ENCODE measurements around the gene MAP4K3.

The MAP4K3 gene

DNA sequence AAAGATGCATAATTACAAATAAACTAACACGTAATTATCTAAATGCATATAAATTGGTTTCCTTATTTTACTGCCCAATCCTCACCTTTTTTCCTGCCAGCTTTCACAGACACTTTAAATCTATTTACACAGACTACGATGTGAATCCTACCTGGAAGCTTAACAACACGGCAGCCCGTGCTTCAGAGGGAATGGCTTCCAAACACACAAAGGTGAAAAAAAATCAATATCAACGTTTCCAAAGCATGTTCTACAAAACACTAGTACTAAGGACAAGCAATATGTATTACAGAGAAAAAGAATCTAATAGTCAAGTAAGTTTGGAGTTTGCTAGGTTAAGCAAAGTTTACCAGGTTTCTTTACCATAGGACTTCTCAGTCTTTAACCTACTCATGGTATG lies 4.4 kb downstream of the MAP4K3 start:
- H3K27me3 Mint-ChIP-seq, result no peaks in the 10 kb centered on the region
- DNase-seq (no peak), ATAC-seq (no peak)
- H3K27ac Mint-ChIP-seq, result no peak overlapping the region
- H3K9me3 Mint-ChIP-seq, result no peaks in the 10 kb centered on the region
- no peaks in the 10 kb centered on the region for H3K36me3 Mint-ChIP-seq (ENCODE audit: low read depth)
- H3K4me3 Mint-ChIP-seq, result no peak overlapping the region
- H3K4me1 Mint-ChIP-seq, result peaks cover 55% of the 10 kb centered on the region

DNA sequence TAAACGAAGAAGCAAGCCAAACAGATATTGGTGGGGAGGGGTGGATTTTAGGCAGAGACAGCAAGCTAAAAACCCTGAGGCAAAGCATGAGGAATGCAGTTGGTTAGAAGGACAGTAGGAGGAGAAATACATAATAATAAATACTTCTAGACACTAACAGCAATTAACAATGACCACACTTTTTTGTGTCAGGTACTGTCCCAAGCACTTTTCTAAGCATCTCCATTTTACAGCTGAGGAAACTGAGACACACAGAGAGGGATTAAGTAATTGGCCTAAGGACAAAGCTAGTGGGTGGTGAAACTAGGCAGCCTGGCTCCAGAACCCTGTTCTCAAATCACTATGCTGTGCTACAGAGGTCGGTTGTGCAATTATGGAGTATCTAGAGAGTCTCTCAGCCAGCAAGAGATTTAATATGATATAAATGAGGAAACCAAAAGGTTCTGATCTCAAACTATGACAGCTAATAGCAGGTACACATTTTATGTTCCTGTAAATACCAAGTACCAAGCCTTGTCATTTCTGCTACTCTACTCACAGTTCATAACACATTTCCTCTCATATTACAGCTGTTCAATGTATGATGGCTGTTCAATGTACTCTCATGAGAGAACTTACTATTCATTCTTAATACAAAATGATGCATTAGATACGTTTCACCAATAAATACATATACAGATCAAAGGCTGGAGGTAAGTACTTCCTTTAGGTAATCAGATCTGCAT lies 5.3 kb downstream of the MAP4K3 start:
- Mint-ChIP-seq H3K36me3 (ENCODE audit: low read depth) (no peaks in the 10 kb centered on the region), H3K9me3 (no peaks in the 10 kb centered on the region), H3K27ac (no peak overlapping the region), H3K4me1 (peaks cover 62% of the 10 kb centered on the region), H3K4me3 (no peak overlapping the region), H3K27me3 (no peaks in the 10 kb centered on the region)
- ATAC-seq, result no peak
- DNase-seq, result no peak

GRCh38 chr2:39429746-39430145 lies 7.3 kb downstream of the MAP4K3 start:
- Mint-ChIP-seq H3K4me1 (peaks cover 62% of the 10 kb centered on the region), H3K27ac (no peak overlapping the region), H3K4me3 (no peak overlapping the region), H3K27me3 (no peaks in the 10 kb centered on the region), H3K36me3 (ENCODE audit: low read depth) (no peaks in the 10 kb centered on the region), H3K9me3 (no peaks in the 10 kb centered on the region)
- ATAC-seq (no peak), DNase-seq (no peak)

- no peak for DNase-seq
- ATAC-seq, result no peak
- Mint-ChIP-seq H3K9me3 (peaks cover 5% of the 10 kb centered on the region), H3K27ac (no peak overlapping the region), H3K4me3 (no peak overlapping the region), H3K4me1 (peaks cover 57% of the 10 kb centered on the region), H3K27me3 (no peaks in the 10 kb centered on the region), H3K36me3 (ENCODE audit: low read depth) (no peaks in the 10 kb centered on the region)
Measured at GRCh38 chr2:39424951-39425350, 12.1 kb downstream of the MAP4K3 start.

DNA sequence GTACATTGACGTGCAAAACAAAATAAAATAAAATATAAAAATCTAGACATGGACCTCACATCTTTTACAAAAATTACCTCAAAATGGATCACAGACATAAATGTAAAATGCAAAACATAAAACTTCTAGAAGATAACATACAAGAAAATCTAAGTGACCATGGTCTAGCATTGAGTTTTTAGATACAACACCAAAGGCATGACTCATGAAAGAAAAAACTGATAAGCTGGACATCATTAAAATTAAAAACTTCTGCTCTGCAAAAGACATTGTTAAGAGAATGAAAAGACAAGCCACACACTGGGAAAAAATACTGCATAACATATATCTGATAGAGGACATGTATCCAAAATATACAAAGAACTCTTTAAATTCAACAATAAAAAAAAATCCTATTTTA lies 14.4 kb downstream of the MAP4K3 start:
- peaks cover 5% of the 10 kb centered on the region for H3K9me3 Mint-ChIP-seq
- H3K27ac Mint-ChIP-seq, result no peak overlapping the region
- no peak for DNase-seq
- no peak for ATAC-seq
- no peaks in the 10 kb centered on the region for H3K27me3 Mint-ChIP-seq
- peaks cover 65% of the 10 kb centered on the region for H3K4me1 Mint-ChIP-seq
- H3K36me3 Mint-ChIP-seq (ENCODE audit: low read depth), result no peaks in the 10 kb centered on the region
- H3K4me3 Mint-ChIP-seq, result no peak overlapping the region

DNA sequence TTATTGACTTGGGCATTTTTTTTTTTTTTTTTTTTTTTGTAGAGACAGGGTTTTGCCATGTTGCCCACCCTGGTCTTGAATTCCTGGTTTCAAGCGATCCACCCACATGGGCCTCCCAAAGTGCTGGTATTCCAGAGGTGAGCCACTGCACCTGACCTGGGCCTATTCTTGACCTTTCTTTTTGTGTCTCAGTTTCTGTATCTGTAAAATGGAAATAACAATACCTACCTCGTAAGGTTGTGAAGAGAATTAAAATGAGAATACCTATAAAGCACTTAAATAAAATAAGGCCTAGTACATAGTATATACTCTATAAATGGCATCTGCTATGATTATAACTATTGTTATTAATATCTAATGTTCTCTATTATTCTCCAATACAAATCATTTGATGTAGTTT lies 15.7 kb downstream of the MAP4K3 start:
- DNase-seq (no peak), ATAC-seq (no peak)
- Mint-ChIP-seq H3K36me3 (ENCODE audit: low read depth) (no peaks in the 10 kb centered on the region), H3K9me3 (peaks cover 5% of the 10 kb centered on the region), H3K27me3 (no peaks in the 10 kb centered on the region), H3K27ac (no peak overlapping the region), H3K4me1 (peaks cover 56% of the 10 kb centered on the region), H3K4me3 (no peak overlapping the region)

DNA sequence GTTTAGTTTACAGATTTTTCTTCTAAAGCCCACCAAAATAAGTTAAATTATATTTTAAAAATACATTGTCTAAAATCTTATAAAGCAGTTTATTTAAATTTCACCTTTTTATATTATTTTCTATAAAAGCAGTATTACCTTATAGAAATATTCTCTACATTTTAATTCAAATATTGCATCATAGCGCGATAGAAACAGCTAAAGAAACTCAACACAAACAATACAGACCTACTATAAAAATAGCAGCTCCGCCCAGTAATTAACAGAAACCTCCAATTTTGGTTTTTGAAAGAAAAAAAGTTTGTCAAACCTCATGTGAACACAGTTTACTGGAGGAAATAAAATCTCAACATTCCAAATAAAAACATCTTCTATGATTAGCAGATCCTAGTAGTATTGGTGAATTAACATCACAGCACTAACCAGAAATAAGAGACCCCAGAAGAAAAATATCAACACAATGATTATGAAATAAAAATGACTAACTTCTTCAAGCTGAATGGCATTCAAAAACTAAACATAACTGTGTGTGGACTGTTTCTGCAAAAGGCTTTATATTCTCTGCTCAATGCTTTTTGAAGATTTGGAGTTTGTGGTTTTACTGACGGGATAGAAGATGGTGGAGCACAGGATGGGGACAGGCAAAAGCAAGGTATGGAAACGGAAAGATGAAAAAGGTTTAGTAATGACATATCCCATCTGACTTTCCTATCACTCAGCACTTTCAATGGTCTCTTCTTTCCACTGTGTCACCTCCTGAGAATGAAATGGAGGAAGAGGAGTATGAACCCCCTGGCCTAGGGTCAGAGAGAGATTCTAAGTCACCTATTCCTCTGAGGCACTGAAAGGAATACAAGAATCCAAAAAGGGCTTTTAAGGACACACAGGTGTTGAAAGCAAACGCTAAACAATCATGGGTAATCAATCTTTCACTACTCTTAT lies 17.5 kb downstream of the MAP4K3 start:
- Mint-ChIP-seq H3K9me3 (peaks cover 5% of the 10 kb centered on the region), H3K27ac (no peak overlapping the region), H3K4me3 (no peak overlapping the region), H3K4me1 (peaks cover 46% of the 10 kb centered on the region), H3K36me3 (ENCODE audit: low read depth) (no peaks in the 10 kb centered on the region), H3K27me3 (no peaks in the 10 kb centered on the region)
- DNase-seq, result no peak
- no peak for ATAC-seq

DNA sequence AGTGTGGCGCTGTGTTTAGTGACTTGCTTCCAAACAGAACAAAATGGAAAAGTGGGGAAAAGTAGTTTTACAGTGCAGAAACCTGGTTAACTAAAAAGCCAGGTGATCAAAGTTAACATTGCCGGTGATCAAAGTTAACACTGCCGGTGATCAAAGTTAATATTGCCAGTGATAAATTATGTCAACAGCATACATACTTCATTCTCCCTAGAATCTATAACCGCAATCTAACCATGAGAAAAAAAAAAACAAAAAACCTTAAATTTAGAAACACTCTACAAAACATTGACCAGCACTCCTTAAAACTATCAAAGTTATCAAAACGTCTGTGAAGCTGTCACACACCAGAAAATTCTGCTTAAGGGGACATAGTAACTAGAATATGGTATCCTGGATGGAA lies 18.6 kb downstream of the MAP4K3 start:
- H3K27me3 Mint-ChIP-seq, result no peaks in the 10 kb centered on the region

DNA sequence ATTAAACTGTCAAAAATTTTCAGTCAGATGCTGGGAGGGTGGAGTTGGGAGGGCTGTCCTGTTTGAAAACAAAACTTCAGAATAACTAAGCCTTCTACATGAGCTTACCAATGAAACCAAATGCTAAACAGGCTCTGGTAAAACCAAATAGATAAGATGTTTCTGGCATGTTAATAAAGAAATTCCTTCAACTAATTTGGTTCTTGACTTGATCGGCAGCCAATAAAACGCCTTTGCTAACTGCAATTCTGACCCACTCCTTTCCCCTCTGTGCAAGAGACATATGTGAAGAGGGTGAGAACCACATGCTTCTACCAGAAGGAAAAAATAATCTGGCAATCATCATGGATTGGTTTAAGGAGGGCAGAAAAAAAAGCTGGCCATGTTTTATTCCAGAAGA lies 20.9 kb downstream of the MAP4K3 start:
- DNase-seq (no peak), ATAC-seq (no peak)
- H3K4me1 Mint-ChIP-seq, result peaks cover 48% of the 10 kb centered on the region
- H3K4me3 Mint-ChIP-seq, result no peak overlapping the region
- no peak overlapping the region for H3K27ac Mint-ChIP-seq
- no peaks in the 10 kb centered on the region for H3K27me3 Mint-ChIP-seq
- H3K9me3 Mint-ChIP-seq, result no peaks in the 10 kb centered on the region
- H3K36me3 Mint-ChIP-seq (ENCODE audit: low read depth), result no peaks in the 10 kb centered on the region

More for the DNA sequence above, 18.6 kb downstream of the MAP4K3 start:
- H3K4me3 Mint-ChIP-seq, result no peak overlapping the region
- DNase-seq, result no peak
- H3K27ac Mint-ChIP-seq, result no peak overlapping the region
- peaks cover 45% of the 10 kb centered on the region for H3K4me1 Mint-ChIP-seq
- ATAC-seq, result no peak
- H3K9me3 Mint-ChIP-seq, result peaks cover 5% of the 10 kb centered on the region
- H3K36me3 Mint-ChIP-seq (ENCODE audit: low read depth), result no peaks in the 10 kb centered on the region

- no peaks in the 10 kb centered on the region for H3K27me3 Mint-ChIP-seq
- H3K27ac Mint-ChIP-seq, result peak overlapping the region; percentile 1
- peaks cover 54% of the 10 kb centered on the region for H3K4me1 Mint-ChIP-seq
- H3K4me3 Mint-ChIP-seq, result no peak overlapping the region
- DNase-seq, result no peak
- no peaks in the 10 kb centered on the region for H3K9me3 Mint-ChIP-seq
- peak; percentile 44 for ATAC-seq
- no peaks in the 10 kb centered on the region for H3K36me3 Mint-ChIP-seq (ENCODE audit: low read depth)
Measured at GRCh38 chr2:39413063-39413737, 23.9 kb downstream of the MAP4K3 start.

DNA sequence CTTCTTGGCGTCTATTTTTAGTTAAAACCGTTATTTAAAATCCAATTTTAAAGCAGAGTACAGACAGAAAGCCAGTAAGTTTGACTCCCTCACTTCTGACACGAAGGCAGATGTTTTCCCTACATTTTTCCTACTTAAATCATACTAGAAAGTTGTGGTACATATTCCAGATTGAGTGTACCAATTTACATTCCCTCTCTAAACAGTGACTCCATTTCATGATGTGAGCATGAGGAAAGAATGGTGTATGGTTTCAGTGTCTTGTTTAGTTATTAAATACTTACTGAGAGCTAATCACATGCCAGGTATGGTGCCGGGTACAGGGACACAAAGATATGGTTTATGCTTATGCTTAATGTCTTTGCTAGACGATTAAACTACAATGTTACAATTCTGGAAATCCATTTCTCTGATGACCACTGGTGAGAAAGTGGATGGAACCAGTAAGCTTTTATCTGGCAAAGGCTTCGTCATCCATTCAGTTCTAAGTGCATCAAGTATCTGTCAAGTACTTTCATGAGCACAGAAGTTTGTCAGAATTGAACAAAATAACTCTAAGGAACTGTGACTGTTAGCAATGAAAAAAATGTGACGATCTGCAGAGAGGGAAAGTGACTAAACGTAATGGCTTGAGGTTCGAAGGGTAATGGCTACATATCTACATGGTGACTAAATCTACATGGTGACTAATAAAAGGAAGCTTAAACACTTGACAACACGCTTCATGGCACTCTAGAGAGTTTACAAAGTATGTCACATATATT lies 25.7 kb downstream of the MAP4K3 start:
- Mint-ChIP-seq H3K4me3 (no peak overlapping the region), H3K36me3 (ENCODE audit: low read depth) (no peaks in the 10 kb centered on the region), H3K27me3 (no peaks in the 10 kb centered on the region), H3K4me1 (peaks cover 68% of the 10 kb centered on the region), H3K9me3 (no peaks in the 10 kb centered on the region), H3K27ac (no peak overlapping the region)
- DNase-seq (no peak), ATAC-seq (peak; percentile 70)

GRCh38 chr2:39409697-39410389 lies 27.2 kb downstream of the MAP4K3 start:
- Mint-ChIP-seq H3K27me3 (no peaks in the 10 kb centered on the region), H3K4me1 (peaks cover 71% of the 10 kb centered on the region), H3K27ac (no peak overlapping the region), H3K36me3 (ENCODE audit: low read depth) (no peaks in the 10 kb centered on the region), H3K4me3 (no peak overlapping the region), H3K9me3 (no peaks in the 10 kb centered on the region)
- ATAC-seq (no peak), DNase-seq (no peak)

- DNase-seq (no peak), ATAC-seq (peak; percentile 53)
- H3K36me3 Mint-ChIP-seq (ENCODE audit: low read depth), result no peaks in the 10 kb centered on the region
- H3K4me3 Mint-ChIP-seq, result no peak overlapping the region
- H3K9me3 Mint-ChIP-seq, result no peaks in the 10 kb centered on the region
- H3K27ac Mint-ChIP-seq, result no peak overlapping the region
- H3K4me1 Mint-ChIP-seq, result peaks cover 69% of the 10 kb centered on the region
- no peaks in the 10 kb centered on the region for H3K27me3 Mint-ChIP-seq
Measured at GRCh38 chr2:39408351-39409136, 28.5 kb downstream of the MAP4K3 start.
